Astrocyte (in vitro differentiated cells and primary cell): Measurements from ENCODE around the gene KIFAP3. TPM values are rescaled to one million over a fixed set of nuclear protein-coding genes. Genes with fewer than 3 reads are reported as not detected.

ENCODE experiments used
- DNase-seq: peaks from one replicate; pipeline ENCODE4 v3.0.0-alpha.2; 2010; ENCODE audit warnings: low read depth
- FAIRE-seq: peaks from 2 replicates; lab custom pipeline; 2011; peaks lifted over from hg19 to GRCh38; lab: Jason Lieb, UNC
- H2AFZ ChIP-seq: 2 replicates; pipeline ENCODE4 v1.6.0; 2012; ENCODE audit warnings: low read depth, low read length, inconsistent platforms
- H3K27ac ChIP-seq: 2 replicates; pipeline ENCODE4 v1.5.1; 2011; ENCODE audit warnings: low read depth, low read length, inconsistent platforms
- H3K27me3 ChIP-seq: 2 replicates; pipeline ENCODE4 v1.6.0; 2011; ENCODE audit warnings: low read length, inconsistent platforms; ENCODE audit not compliant: insufficient read depth
- H3K36me3 ChIP-seq: 2 replicates; pipeline ENCODE4 v1.5.1; 2011; ENCODE audit warnings: low read length, inconsistent platforms; ENCODE audit not compliant: insufficient read depth
- H3K4me1 ChIP-seq: 2 replicates; pipeline ENCODE4 v1.5.1; 2011; ENCODE audit warnings: low read length, inconsistent platforms; ENCODE audit not compliant: insufficient read depth
- H3K4me2 ChIP-seq: 2 replicates; pipeline ENCODE4 v1.6.0; 2012; ENCODE audit warnings: low read length, inconsistent platforms
- H3K4me3 ChIP-seq: 2 replicates; pipeline ENCODE4 v1.5.1; 2011; ENCODE audit warnings: low read depth, mild to moderate bottlenecking, low read length, inconsistent platforms; ENCODE audit not compliant: insufficient read depth
- H3K79me2 ChIP-seq: 2 replicates; pipeline ENCODE4 v1.6.0; 2012; ENCODE audit warnings: mild to moderate bottlenecking, low read length, inconsistent platforms; ENCODE audit not compliant: insufficient read depth
- H3K9ac ChIP-seq: 2 replicates; pipeline ENCODE4 v1.6.0; 2012; ENCODE audit warnings: mild to moderate bottlenecking, low read length, inconsistent platforms
- H3K9me3 ChIP-seq: 2 replicates; pipeline ENCODE4 v1.5.1; 2012; ENCODE audit warnings: low read depth, mild to moderate bottlenecking, low read length, inconsistent platforms; ENCODE audit not compliant: insufficient read depth
- H4K20me1 ChIP-seq: 2 replicates; pipeline ENCODE4 v1.6.0; 2012; ENCODE audit warnings: low read length, inconsistent platforms; ENCODE audit not compliant: insufficient read depth
- H3K27ac Mint-ChIP-seq: one replicate; pipeline ENCODE4 v1.8.0; 2021; ENCODE audit warnings: mild to moderate bottlenecking, mixed read lengths; ENCODE audit not compliant: unreplicated experiment
- H3K27me3 Mint-ChIP-seq: one replicate; pipeline ENCODE4 v1.8.0; 2021; ENCODE audit warnings: low read depth, mixed read lengths; ENCODE audit not compliant: unreplicated experiment
- H3K36me3 Mint-ChIP-seq: one replicate; pipeline ENCODE4 v1.8.0; 2021; ENCODE audit warnings: low read depth, mixed read lengths; ENCODE audit not compliant: unreplicated experiment
- H3K4me1 Mint-ChIP-seq: one replicate; pipeline ENCODE4 v1.8.0; 2021; ENCODE audit warnings: low read depth, mixed read lengths; ENCODE audit not compliant: unreplicated experiment
- H3K4me3 Mint-ChIP-seq: one replicate; pipeline ENCODE4 v1.8.0; 2021; ENCODE audit warnings: mild to moderate bottlenecking, moderate library complexity, mixed read lengths; ENCODE audit not compliant: unreplicated experiment
- H3K9me3 Mint-ChIP-seq: one replicate; pipeline ENCODE4 v1.8.0; 2021; ENCODE audit warnings: mild to moderate bottlenecking, mixed read lengths; ENCODE audit not compliant: unreplicated experiment
- EZH2 ChIP-seq: IDR thresholded peaks from 2 replicates; pipeline ENCODE4 v1.6.1; 2012; ENCODE audit warnings: mild to moderate bottlenecking, low read length, inconsistent platforms; ENCODE audit not compliant: insufficient read depth
- total RNA-seq: library from RNA; stranded (reverse); gene quantifications from 2 replicates; pipeline ENCODE4 v1.2.1, GENCODE V29; 2021
- TF ChIP-seq, protein P1 (sequence below): IDR thresholded peaks from 2 replicates; pipeline ENCODE4 v1.5.1; 2011; ENCODE audit warnings: low read depth, mild to moderate bottlenecking, inconsistent platforms, low read length, moderate library complexity; ENCODE audit not compliant: insufficient read depth

KIFAP3 gene
- total RNA-seq, 1 donor from 2014 or later: 32.8 TPM

DNA sequence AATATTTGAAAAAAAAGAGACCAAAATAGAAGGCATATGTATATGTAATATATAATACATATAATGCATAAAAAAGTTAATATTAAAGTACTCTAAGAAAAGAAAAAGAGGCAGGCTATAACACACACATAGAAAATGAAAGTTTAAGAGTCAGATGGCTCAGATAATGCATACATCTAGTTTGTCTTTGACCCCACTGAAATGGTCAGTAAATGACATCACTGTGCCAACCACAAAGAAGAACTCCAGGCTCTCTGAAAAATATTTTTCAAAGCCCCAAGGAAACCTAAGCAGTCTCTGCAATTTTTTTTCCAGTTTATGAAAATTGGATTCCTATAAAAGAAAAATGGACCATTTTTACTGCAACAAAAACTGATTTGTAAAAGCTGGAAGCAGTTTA, 125.4 kb downstream of the KIFAP3 start:
- Histone ChIP-seq H3K9me3 (no peaks in the 10 kb centered on the region), H3K79me2 (no peaks in the 10 kb centered on the region), H3K27me3 (no peaks in the 10 kb centered on the region), H3K4me2 (no peak overlapping the region), H3K36me3 (no peaks in the 10 kb centered on the region), H3K9ac (no peak overlapping the region), H3K27ac (no peak overlapping the region), H4K20me1 (no peaks in the 10 kb centered on the region), H3K4me1 (peaks cover 3% of the 10 kb centered on the region), H2AFZ (no peak overlapping the region), H3K4me3 (no peak overlapping the region)
- TF ChIP-seq EZH2: no peak
- TF ChIP-seq, protein P1, sequence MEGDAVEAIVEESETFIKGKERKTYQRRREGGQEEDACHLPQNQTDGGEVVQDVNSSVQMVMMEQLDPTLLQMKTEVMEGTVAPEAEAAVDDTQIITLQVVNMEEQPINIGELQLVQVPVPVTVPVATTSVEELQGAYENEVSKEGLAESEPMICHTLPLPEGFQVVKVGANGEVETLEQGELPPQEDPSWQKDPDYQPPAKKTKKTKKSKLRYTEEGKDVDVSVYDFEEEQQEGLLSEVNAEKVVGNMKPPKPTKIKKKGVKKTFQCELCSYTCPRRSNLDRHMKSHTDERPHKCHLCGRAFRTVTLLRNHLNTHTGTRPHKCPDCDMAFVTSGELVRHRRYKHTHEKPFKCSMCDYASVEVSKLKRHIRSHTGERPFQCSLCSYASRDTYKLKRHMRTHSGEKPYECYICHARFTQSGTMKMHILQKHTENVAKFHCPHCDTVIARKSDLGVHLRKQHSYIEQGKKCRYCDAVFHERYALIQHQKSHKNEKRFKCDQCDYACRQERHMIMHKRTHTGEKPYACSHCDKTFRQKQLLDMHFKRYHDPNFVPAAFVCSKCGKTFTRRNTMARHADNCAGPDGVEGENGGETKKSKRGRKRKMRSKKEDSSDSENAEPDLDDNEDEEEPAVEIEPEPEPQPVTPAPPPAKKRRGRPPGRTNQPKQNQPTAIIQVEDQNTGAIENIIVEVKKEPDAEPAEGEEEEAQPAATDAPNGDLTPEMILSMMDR: no peak
- H3K9me3 Mint-ChIP-seq: no peaks in the 10 kb centered on the region
- H3K4me3 Mint-ChIP-seq: no peak overlapping the region
- peak; percentile 46 for DNase-seq
- no peak overlapping the region for H3K27ac Mint-ChIP-seq
- peaks cover 2% of the 10 kb centered on the region for H3K4me1 Mint-ChIP-seq
- no peak for FAIRE-seq
- H3K27me3 Mint-ChIP-seq: no peaks in the 10 kb centered on the region
- H3K36me3 Mint-ChIP-seq: peaks cover 1% of the 10 kb centered on the region

- Histone ChIP-seq H3K27ac (no peak overlapping the region), H3K36me3 (no peaks in the 10 kb centered on the region), H3K9ac (no peak overlapping the region), H3K4me1 (peaks cover 7% of the 10 kb centered on the region), H3K9me3 (no peaks in the 10 kb centered on the region), H4K20me1 (no peaks in the 10 kb centered on the region), H2AFZ (no peak overlapping the region), H3K79me2 (no peaks in the 10 kb centered on the region), H3K4me3 (no peak overlapping the region), H3K4me2 (no peak overlapping the region), H3K27me3 (no peaks in the 10 kb centered on the region)
- no peak overlapping the region for H3K27ac Mint-ChIP-seq
- no peak for TF ChIP-seq EZH2
- TF ChIP-seq, protein P1: no peak
- peaks cover 1% of the 10 kb centered on the region for H3K36me3 Mint-ChIP-seq
- no peaks in the 10 kb centered on the region for H3K27me3 Mint-ChIP-seq
- H3K9me3 Mint-ChIP-seq: no peaks in the 10 kb centered on the region
- peaks cover 2% of the 10 kb centered on the region for H3K4me1 Mint-ChIP-seq
- DNase-seq (no peak), FAIRE-seq (no peak)
- no peak overlapping the region for H3K4me3 Mint-ChIP-seq
Measured at GRCh38 chr1:169946206-169946605, 128.3 kb downstream of the KIFAP3 start.

DNA sequence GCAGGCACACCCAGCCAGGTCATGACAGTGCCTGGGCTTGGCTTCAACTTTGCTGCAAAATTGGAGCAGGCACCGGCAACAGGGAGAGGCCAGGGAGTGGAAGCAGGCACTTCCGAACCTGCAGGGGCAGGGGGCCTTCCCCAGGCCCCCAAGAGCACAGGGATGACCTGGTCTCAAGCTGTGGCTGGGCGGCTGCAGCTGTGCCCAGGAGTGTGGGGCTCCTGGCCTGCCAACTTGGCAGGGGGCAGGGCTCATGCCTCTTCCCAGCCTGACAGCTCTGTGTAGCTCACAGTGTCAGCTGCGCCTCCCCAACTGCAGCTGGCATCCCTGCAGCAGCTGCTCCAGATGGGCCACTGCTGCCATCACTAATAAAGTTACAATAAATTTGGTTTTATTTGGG, 129.3 kb downstream of the KIFAP3 start:
- DNase-seq (no peak), FAIRE-seq (no peak)
- Histone ChIP-seq H4K20me1 (no peaks in the 10 kb centered on the region), H3K27me3 (no peaks in the 10 kb centered on the region), H3K9me3 (no peaks in the 10 kb centered on the region), H3K4me2 (no peak overlapping the region), H3K36me3 (no peaks in the 10 kb centered on the region), H3K9ac (no peak overlapping the region), H3K4me1 (peaks cover 7% of the 10 kb centered on the region), H3K27ac (no peak overlapping the region), H3K4me3 (no peak overlapping the region), H2AFZ (no peak overlapping the region), H3K79me2 (no peaks in the 10 kb centered on the region)
- no peaks in the 10 kb centered on the region for H3K9me3 Mint-ChIP-seq
- H3K27ac Mint-ChIP-seq: no peak overlapping the region
- TF ChIP-seq EZH2: no peak
- TF ChIP-seq, protein P1: no peak
- no peaks in the 10 kb centered on the region for H3K27me3 Mint-ChIP-seq
- peaks cover 2% of the 10 kb centered on the region for H3K4me1 Mint-ChIP-seq
- H3K36me3 Mint-ChIP-seq: peaks cover 1% of the 10 kb centered on the region
- H3K4me3 Mint-ChIP-seq: no peak overlapping the region
